GM19438 (cell line): ENCODE results near the gene GPC3.
"Not testable (repeated sequence)": the region's sequence is repeated elsewhere in the genome, so short reads cannot be mapped to it uniquely, and the experiment has no call there.

Experiments used
- ATAC-seq: cut with Tn5 transposase; IDR thresholded peaks from one replicate; pipeline ENCODE4 v1.9.1; 2021; ENCODE audit warnings: low read depth; ENCODE audit not compliant: unreplicated experiment

The GPC3 gene

GRCh38 chrX:133630362-133630761, 355.0 kb downstream of the GPC3 start:
- no peak for ATAC-seq

- ATAC-seq: no peak
These were observed 357.7 kb downstream of the GPC3 start for GRCh38 chrX:133627673-133628072.

GRCh38 chrX:133621384-133621783, 364.0 kb downstream of the GPC3 start:
- not testable (repeated sequence) for ATAC-seq

- ATAC-seq: no peak
These were observed 373.7 kb downstream of the GPC3 start for GRCh38 chrX:133611676-133612075.

GRCh38 chrX:133610056-133610455, 375.3 kb downstream of the GPC3 start:
- no peak for ATAC-seq

- no peak for ATAC-seq
These were observed 376.2 kb downstream of the GPC3 start for GRCh38 chrX:133609166-133609565.

- ATAC-seq: no peak
These were observed 377.0 kb downstream of the GPC3 start for GRCh38 chrX:133608406-133608805.

GRCh38 chrX:133607419-133608348, 377.7 kb downstream of the GPC3 start:
- ATAC-seq: no peak

- ATAC-seq: no peak
These were observed 378.4 kb downstream of the GPC3 start for GRCh38 chrX:133606990-133607389.

GRCh38 chrX:133604801-133605200, 380.6 kb downstream of the GPC3 start:
- no peak for ATAC-seq

GRCh38 chrX:133602881-133603280, 382.5 kb downstream of the GPC3 start:
- ATAC-seq: no peak

GRCh38 chrX:133601116-133601515, 384.3 kb downstream of the GPC3 start:
- no peak for ATAC-seq

- no peak for ATAC-seq
These were observed 384.9 kb downstream of the GPC3 start for GRCh38 chrX:133600536-133600935.

GRCh38 chrX:133598601-133599335, 386.6 kb downstream of the GPC3 start:
- ATAC-seq: no peak

- ATAC-seq: no peak
These were observed 391.2 kb downstream of the GPC3 start for GRCh38 chrX:133594156-133594555.

- ATAC-seq: no peak
These were observed 391.9 kb downstream of the GPC3 start for GRCh38 chrX:133593531-133593930.

- ATAC-seq: no peak
These were observed 394.5 kb downstream of the GPC3 start for GRCh38 chrX:133590703-133591505.

- ATAC-seq: no peak
These were observed 396.6 kb downstream of the GPC3 start for GRCh38 chrX:133588827-133589226.

- no peak for ATAC-seq
These were observed 397.6 kb downstream of the GPC3 start for GRCh38 chrX:133587818-133588217.

GRCh38 chrX:133587071-133587470, 398.3 kb downstream of the GPC3 start:
- no peak for ATAC-seq

GRCh38 chrX:133586443-133586842, 399.0 kb downstream of the GPC3 start:
- no peak for ATAC-seq
